Mucosa of gallbladder (tissue), 1 donor: Measurements from ENCODE around the gene TTC19. TPM values are rescaled to one million over a fixed set of nuclear protein-coding genes. Genes with fewer than 3 reads are reported as not detected.
A peak's percentile ranks its signal among the peaks of the same experiment; 100 is the strongest.

Source experiments
- DNase-seq: peaks from one replicate; pipeline ENCODE4 v3.0.0-alpha.2; 2020; ENCODE audit warnings: low spot score
- total RNA-seq: library from RNA; stranded (reverse); gene quantifications from one replicate; pipeline ENCODE4 v1.2.1, GENCODE V29; 2021
- donor health status: DM: no; HTN: no; CAD: no.

Gene TTC19
- 36.9 TPM for total RNA-seq

- peak; percentile 97 for DNase-seq
Observed at GRCh38 chr17:15999141-15999973, at the start of gene TTC19, which contains the start of gene ZSWIM7. Gene TTC19, plus strand, starts transcription at chr17:15999824. Its CDS starts 25 bp downstream, at chr17:15999849. Gene ZSWIM7, minus strand, starts transcription at chr17:15999704. Its CDS starts 110 bp downstream, at chr17:15999594.

GRCh38 chr17:15951368-15952047 lies 48.1 kb upstream of the TTC19 start:
- no peak for DNase-seq

- no peak for DNase-seq
Observed at GRCh38 chr17:15952048-15952532, 47.5 kb upstream of the TTC19 start.

DNA sequence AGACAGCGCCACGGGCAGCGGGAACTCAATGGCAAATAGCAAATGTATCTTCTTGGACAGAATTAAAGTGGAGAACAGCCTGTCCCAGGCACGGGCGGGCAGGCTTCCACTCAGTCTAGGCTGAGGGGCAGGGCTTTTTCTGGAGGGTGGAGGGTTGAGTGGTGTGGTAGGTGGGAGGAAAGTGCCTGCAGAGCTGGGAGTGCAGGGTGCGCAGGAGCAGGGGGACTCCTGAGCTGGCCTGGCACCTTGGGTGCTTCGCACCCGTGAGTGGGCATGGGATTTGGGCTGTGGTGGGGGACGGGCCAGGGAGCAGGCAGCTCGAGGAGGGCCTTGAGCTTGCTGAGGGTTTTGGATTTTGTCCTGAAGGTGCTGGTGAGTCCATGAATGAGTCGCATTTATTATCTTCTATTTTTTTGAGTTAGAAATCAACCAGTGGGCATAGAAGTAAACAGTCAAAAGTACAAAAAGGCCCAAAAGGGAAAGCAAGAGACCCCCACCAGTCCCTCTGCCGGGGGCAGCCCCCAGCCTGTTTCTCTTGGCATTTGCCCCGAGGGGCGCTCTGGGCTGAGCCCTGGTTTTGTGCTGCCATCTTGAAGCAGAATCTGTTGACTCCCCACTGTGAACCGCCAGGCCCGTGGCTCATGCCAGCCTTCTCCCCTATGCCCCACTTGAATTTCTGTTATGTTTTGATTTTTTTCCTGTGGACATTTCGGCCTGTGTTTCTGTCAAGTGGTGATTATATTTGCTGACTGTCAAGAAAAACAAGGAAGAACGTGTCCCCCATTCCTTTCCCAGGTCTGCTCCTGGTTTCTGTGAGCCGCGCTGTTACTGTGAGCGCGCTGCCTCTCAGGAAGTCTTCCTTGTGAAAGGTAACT lies 46.5 kb upstream of the TTC19 start:
- DNase-seq: no peak

DNA sequence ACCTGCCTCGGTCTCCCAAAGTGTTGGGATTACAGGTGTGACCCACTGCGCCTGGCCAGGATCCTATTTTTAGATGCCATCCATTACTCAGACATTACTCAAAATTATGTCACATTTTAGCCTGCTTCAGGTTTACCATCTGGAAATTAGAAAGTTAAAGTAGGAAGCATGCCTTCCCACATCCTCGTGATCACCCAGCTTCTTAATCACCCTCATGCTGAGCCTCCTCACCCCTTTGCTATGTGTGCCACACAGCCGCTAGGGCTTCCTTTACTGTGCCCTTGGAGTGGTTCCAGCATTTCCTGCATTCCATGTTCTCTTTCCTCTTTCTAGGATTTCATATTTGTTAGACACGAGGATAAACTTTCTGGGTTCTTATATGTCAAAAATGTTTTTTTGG lies 45.4 kb upstream of the TTC19 start:
- DNase-seq: no peak

- DNase-seq: no peak
Observed at GRCh38 chr17:15955793-15956541, 43.7 kb upstream of the TTC19 start.

GRCh38 chr17:15957206-15957605 lies 42.4 kb upstream of the TTC19 start:
- no peak for DNase-seq

- DNase-seq: no peak
Observed at GRCh38 chr17:15957608-15958307, 41.9 kb upstream of the TTC19 start.

GRCh38 chr17:15958484-15958854 lies 41.2 kb upstream of the TTC19 start:
- DNase-seq: no peak

- no peak for DNase-seq
Observed at GRCh38 chr17:15963670-15964110, 35.9 kb upstream of the TTC19 start.

DNA sequence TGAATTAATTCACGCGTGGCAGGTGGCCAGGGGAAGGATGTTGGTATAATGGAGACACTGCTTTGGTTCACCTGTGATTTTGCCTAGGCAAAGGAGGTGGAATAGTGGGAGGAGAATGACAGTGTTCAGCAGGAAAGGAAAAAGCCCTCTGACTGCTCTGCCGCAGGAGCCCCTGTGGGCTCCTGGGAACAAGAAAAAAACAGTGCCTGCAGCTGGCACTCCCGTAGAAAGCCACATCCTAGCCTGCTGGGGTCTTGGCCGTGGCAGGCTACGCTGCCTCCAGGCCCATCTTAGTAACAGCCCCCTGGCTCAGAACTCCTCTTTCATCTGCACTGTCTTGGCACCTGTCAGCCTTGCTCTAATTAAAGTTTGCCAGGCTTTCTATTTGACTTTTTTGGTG lies 34.1 kb upstream of the TTC19 start:
- DNase-seq: no peak

GRCh38 chr17:15966183-15966878 lies 33.3 kb upstream of the TTC19 start:
- DNase-seq: no peak

- DNase-seq: no peak
Observed at GRCh38 chr17:15966879-15967248, 32.8 kb upstream of the TTC19 start.

DNA sequence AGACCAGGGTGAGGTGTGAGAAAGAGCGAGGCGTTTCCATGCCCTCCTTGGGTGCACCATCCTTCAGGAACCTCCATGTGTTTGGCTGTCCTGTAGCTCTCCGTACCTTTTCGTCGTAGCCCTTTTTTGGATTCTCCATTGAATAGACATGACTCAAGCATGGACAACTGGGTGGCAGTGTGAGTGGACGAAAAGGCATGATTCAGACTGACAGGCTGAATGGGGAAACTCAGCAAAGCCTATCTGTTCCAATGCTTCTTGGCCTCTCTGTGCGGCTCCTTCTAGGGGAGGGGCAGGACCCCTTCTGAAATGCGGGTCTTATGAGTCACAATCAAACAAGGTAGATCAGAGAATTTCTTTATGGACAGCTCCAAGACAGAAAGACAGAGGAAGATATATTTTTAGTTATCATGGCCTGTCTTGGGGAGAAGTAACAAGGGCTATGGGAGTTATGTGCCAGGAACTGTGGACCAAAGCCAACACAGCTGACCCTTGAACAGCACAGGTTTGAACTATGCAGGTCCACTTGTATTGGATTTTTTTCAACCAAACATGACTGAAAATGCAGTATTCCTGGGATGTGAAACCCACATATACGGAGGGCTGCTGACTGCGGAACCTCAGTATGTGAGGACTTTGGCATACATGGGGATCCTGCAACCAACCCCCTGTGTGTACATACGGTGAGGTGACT lies 31.8 kb upstream of the TTC19 start:
- DNase-seq: no peak

DNA sequence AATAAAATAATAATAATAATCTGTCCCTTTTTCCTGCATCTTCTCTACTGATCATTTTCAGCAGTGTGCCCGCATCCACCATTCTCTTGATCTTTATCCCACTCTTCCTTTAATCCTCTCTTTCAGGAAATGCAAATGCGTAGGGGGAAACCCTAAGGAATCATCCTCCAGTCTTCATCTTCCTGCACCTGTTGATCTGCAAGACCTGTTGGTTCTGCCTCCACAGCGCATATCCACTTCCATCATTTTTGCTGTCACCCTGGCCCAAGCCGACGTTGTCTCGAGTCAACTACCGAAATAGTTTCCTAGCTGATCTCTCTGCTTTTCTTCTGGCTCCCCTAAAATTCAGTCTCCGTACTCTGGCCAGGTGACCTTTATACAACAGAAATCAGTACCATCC lies 30.2 kb upstream of the TTC19 start:
- DNase-seq: no peak

DNA sequence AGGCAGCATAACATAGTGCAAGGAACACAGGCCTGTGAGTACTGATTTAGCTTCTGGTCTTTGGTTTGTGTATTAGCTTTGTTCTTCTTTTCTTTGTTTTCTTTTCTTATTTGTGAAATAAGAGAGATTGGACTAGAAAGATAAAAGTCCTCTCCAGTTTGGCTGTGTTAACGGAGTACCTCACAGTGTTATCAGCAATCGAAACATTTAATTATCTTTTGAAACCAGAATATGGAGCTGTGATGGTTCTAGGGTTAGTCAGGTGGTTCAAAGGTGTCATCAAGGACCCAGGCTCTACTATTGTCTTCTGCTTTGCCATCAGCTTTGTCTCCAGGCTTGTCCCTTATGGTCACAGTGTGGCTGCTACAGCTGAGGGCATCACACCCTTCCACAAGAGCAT lies 29.1 kb upstream of the TTC19 start:
- DNase-seq: no peak

GRCh38 chr17:15971098-15971678 lies 28.4 kb upstream of the TTC19 start:
- no peak for DNase-seq

DNA sequence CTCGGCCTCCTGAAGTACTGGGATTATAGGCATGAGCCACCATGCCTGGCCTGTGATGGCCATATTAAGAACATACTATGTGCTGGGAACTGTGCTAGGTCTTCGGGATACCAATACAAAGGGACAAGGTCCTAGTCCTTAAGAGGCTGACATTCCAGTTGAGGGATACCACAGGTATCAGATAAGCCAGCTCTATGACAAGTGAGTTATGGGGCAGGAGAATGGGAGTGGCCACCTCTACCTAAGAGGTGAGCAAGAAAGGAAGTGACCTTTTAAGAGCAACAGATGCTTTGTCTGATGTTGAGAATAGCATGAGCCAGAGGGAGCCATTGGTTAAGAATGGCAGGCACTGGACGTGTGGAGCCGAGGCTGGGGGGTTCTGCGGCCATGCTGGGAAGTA lies 27.7 kb upstream of the TTC19 start:
- DNase-seq: no peak

- no peak for DNase-seq
Observed at GRCh38 chr17:15972497-15972951, 27.1 kb upstream of the TTC19 start.
